Activated CD4-positive, alpha-beta T cell treated with anti-CD3 and anti-CD28 coated beads, Interleukin-2, amount 50 U/mL, for 48 hours (primary cell): Measurements from ENCODE around the gene BMPER.

Experiments
- DNase-seq, 2 experiments: peaks; one replicate each; pipeline ENCODE4 v3.0.0-alpha.2; 2020

The BMPER gene

DNA sequence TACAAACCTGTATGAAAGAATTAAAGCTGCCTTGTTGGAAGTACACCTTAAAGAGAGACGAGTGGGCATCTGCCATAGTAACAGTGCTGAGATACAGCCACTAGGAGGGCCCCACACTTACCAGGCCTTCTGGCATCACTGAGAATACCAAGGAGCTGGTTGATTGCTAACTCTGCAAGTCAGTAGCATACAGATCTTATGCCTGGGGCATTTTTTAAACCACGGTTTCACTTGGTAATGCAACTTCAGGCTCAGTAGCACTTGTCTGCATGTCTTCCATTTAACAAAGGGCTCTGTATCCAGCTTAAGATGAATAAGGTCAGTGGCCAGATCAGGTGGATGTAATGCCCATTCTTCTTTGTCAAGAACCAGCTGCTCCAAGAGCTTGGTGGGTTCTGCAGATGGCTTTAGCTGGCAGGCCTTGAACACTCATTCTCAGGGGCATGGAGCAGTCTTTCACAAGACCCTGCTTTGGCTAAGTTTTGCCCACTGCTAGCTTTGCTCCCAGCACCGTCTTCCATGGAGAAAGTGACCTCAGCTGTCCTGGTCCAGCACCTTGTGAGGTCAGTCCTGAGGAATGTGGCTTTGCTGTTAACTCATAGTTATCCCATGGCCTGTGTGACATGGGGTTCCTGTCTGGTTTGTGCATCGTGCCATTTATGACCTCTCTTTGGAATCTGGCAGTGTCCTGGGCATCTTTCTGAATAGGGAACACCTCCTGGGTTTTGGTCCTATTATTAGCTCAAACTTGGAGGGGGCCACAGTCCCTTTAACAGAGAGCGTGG, 68.1 kb downstream of the BMPER start:
- no peak for DNase-seq

DNA sequence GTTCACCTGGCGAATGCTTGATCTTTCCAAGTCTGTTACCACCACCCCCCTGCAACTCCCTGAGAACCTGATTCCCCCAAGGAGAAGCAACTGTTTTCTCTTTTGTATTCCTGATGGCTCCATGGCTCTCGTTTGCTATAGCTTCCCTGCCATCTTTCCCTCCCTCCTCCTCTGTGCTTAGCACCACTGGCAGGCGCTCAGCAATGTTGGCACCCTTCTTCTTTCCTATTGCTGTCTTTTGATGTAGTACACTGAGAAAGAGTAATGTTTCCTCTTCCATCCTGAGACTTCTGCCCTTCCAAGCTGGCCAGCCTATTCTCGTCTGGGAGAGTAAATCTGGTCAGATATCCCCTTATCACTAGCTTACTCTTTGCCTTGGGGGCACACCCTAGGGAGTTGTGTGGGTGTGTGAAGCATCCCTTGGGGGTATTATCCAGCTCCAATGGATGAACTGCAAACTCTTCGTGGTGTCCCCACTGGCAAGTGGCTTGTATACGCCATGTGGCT, 74.0 kb downstream of the BMPER start:
- no peak for DNase-seq

DNA sequence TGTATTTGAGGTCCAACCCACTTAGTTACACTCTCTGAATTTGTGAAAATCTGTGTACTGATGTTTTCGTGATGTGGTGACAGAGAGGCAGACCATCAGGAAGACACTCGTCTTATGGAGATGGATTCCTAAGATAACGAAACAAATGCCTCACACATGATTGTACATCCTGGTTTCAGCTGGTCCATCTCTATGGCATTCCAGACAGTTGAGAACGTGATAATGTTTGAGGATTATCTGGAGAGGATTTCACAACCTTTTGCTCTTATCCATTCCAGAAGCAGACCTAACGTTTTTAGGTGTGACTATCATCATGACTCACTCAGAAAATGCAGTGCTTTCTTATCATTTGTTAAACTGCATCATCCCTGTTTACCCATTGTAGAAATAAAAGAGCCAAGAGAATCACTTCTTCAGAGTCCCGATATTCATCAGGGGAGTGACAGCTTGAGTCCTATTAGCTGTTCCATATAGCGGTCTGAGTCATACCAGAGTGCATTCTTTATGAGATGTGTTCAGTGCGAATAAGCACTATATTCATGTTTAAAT, 74.5 kb downstream of the BMPER start:
- no peak for DNase-seq

GRCh38 chr7:33981226-33981625, 75.9 kb downstream of the BMPER start:
- no peak for DNase-seq

DNA sequence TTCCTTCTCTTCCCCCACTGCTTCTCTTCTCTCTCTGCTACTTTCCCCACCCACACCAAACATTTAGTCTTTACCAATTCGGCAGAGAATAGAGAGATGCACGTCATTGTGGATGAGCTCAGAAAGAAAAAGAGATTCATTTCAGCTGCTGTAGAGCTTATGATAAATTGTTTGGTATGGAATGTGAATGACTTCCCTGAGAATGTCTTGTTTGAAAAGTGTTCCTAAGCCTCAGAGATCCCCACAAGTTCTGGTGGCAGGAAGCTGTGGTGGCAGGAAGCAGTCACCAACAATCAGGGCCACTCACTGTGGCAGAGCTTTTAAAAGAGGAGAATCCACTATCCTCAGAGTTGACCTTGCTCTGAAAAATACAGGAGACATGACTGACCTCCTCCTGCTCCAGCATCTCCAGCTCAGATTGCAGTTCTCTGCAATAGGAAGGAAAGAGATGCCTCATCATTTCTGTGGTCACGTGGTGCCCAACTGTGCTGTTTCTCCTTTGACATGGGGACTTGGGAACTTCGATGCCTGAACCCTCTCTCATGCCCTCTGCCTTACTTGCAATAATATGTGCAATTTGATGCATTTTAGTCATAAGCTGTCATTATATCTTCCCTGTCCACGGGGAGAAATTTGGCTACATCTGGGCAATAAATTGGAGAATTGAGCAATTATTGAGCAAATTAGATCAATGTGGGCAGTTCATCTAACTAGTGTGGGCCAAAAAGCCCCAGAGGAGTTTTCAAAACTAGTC, 76.5 kb downstream of the BMPER start:
- DNase-seq, result no peak

DNA sequence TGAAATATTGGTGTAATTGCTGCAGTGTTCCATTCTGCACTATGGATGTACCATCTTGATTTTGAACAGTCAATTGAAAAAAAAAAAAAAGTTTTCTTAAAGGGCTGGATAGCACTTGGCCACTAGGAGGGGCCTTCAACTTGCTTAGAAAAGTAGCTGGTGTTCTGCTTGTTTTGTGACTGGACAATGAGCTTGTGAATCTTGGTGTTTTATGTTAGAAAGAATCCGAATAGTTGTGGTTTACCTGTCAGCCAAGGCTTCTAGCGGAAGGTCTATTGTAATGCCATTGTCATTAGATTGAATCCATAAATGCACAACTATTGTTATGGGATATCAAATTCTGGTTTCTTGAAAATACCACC, 77.1 kb downstream of the BMPER start:
- DNase-seq, result no peak

DNA sequence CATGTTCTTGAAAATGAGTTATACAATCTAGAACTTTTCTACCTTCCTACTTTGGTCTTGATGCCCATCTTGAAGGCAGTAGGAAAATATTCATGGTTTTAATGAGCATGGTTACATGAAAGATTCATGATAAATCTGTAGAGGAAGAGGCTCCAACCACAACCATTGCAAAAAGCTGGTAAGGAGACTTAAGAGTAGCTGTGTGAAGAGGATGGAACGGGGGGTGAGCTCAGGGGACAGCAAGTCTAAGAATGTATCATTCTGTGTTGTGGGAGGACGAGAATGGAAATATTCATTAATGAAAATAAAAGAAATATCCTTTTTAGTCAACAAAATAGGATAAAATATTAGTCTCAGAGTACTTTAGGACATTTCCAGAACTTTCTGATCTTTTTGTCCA, 81.1 kb downstream of the BMPER start:
- no peak for DNase-seq

DNA sequence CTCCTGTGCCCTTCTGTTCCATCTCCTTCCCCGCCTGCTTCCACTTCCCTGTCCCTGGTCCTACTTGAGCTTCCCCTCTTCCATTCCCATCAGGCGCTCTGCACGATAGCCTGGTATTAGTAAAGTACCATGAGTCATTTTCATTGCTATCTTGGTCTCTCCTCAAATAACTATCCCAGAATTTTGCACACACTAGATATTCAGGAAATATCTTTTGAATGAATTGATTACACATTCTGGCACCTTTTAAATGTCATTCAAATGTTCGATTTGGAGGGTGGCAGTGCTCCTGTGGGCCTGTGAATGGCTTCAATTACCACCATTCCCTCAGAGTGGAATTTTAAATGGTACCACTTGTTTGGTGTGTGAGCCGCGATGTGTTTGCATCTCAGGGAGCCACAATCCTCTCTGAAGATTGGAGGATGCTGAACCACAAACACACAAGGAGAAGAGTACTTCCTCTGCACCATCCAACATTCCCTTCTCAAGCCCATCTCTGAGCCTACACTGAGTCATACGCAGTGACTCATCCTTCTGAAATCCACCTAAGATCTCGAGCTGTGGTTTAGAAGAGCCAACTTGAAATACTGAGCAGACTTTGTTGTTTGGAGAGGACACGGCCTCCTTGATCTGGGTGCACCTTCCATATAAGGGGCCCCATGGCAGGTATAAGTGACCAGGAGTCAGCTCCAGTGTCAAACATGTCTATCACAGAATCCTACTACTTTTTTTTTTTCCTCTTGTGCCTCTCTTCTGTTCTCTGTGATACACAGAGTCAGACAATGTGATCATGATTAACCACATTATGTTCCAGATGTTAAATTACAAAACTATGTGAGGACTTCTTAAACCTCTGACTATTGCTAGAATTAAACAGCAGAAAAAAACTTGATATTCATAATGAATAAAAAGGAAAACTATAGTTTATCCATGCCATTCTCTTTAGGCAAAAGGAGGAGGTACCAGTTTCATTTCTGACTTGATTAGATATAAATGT, 81.9 kb downstream of the BMPER start:
- no peak for DNase-seq

DNA sequence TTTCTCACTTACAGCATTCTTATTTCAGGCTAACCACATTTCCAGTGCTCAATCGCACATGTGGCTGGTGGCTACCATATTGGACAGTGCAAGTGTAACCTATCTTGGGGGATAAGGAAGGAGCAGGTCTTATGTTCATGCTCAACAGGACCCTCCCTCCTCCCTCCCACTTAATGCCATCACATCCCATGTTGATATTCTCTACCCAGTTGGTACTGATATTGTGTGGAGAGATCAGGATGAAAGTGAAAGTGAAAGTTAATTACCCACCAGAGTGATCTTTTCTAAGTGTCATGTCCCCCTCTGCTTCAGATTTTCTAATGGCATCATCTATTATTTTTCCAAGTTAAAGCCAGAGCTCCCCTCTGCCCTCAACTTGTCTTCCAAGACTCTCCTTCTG, 91.6 kb downstream of the BMPER start:
- no peak for DNase-seq

DNA sequence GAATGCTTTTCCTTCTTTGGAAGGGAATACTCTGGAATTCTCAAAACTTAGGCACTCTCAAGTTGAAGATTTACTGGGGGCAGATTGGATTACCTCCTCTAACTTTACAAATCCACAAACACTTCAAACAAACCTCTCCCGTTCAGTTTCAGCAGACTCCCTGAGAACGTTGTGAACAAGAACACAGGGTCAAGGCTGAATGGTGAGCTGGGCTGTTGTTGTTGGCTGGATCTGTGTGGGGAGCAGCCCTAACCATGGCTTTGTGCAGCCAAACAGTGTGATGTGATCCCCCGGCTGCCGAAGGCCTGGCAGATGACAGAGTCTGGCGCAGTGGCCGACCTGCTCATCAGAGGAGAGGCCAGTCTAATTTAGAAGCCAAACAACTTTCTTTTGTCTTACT, 93.1 kb downstream of the BMPER start:
- no peak for DNase-seq

GRCh38 chr7:34011017-34011695, 105.8 kb downstream of the BMPER start:
- DNase-seq, result no peak

GRCh38 chr7:34011696-34012095, 106.4 kb downstream of the BMPER start:
- DNase-seq, result no peak

- DNase-seq, result no peak
These were observed 108.1 kb downstream of the BMPER start for GRCh38 chr7:34013421-34013820.

- no peak for DNase-seq
These were observed 110.3 kb downstream of the BMPER start for GRCh38 chr7:34015651-34016050.

DNA sequence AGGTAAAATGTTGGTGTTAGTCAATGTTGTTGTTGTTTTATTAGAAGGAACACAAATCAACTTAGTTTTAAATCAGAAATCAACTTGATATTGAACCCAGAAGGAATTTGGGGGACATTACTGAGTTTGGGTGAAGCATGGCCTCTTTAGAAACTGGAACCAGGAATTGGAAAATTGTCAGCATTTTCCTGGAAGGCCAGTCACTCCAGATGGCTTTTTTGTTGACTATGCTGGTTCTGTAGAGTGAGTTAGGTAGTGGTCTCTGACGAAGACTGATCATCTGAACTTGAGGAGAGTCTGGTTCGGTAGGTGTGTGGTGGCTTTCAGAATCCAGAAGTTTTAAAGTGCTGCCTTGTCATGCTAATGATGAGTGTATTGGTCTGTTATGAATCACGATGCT, 111.5 kb downstream of the BMPER start:
- no peak for DNase-seq

DNA sequence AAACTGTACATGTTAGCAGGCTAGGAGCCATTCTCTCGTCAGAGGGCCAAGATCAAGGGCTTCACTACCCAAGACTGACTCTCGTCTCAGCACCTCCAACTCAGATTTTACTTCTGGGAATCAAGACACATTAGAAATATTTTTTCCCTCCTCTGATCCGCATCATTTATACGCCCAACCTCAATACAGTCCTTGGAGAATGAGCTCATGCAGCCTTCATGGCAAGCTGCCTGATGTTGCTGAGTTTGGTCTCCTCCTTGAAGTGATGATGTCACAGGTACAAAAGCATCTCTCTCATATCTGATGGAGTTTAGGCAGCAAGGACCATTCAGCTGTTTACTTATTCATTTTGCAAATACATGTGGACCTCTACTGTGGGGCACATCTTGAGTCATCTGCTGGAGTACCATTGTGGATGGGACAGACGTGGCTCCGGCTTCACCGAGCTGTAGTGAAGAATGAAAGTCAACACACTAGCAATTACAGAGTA, 114.0 kb downstream of the BMPER start:
- DNase-seq, result no peak

- DNase-seq, result no peak
These were observed 117.3 kb downstream of the BMPER start for GRCh38 chr7:34022626-34023025.

DNA sequence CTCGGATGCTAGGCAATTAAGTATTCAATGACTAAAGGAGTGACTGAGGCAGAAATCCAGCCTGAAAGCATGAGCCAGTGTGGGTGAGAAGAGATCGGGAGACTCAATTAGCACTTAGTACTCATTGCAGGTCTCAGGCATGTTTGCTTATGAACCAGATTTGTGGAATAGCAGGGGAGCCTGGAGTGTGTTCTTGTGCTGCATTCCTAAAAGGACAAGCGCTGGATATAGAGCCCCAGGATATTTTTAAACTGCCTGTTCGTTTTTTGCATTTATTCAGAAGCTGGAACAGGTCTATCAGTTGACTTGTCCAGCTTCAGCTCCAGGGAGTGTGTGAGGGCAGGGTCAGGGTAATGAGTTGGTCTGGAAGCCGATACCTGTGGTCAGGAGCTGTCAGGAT, 120.3 kb downstream of the BMPER start:
- DNase-seq, result no peak

GRCh38 chr7:34026481-34027190, 121.3 kb downstream of the BMPER start:
- DNase-seq, result no peak

- DNase-seq, result no peak
These were observed 125.8 kb downstream of the BMPER start for GRCh38 chr7:34031156-34031555.

- no peak for DNase-seq
These were observed 129.4 kb downstream of the BMPER start for GRCh38 chr7:34034728-34035127.
